Gastrocnemius medialis (tissue), 4 donors: ENCODE results near the gene GNAI3.

Experiments used
- POLR2A ChIP-seq, 2 donors: fragments of 450-650 bp; IDR thresholded peaks; one replicate each; pipeline ENCODE4 v1.6.1; 2017; ENCODE audit warnings: antibody characterized with exemption in 2 of 2, mild to moderate bottlenecking in 2 of 2, moderate library complexity in 2 of 2
- TF ChIP-seq, protein P1 (sequence below), 5 experiments: fragments of 450-650 bp in 3 of 5; fragments of 200-600 bp in 2 of 5; sonication (generic) in 2 of 5; IDR thresholded peaks in 4 of 5; conservative IDR thresholded peaks in 1 of 5; 1 replicate in 4 of 5; 2 replicates in 1 of 5; pipeline ENCODE4 v1.5.1; 2016 to 2019; ENCODE audit warnings: antibody characterized with exemption in 5 of 5, mild to moderate bottlenecking in 3 of 5, moderate library complexity in 3 of 5

DNA sequence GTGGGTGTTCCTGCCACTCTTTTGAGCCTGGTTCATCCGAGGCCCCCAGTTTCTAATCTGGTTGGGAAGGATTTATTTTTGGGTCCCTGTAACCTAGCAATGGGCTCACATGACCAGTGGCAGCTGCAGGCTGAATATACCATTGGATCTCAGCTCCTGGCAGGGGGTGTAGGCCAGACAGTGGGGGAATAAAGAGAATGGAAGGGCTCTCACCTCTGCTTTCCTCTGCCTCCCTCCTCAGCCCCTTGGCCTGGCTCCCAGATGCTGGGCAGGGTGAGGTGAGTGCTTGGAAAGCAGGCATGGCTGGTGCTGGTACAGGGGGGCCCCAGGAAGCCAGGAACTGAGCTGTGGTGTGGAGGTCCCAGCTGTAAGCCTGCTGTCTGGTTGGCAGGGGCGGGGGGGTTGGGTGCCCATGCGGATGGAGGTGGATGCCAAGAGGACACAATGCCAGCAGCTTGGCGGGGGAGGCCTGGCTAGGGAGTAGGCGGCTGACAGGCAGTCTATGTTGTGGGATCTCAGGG lies 12.4 kb upstream of the GNAI3 start:
- TF ChIP-seq, protein P1, sequence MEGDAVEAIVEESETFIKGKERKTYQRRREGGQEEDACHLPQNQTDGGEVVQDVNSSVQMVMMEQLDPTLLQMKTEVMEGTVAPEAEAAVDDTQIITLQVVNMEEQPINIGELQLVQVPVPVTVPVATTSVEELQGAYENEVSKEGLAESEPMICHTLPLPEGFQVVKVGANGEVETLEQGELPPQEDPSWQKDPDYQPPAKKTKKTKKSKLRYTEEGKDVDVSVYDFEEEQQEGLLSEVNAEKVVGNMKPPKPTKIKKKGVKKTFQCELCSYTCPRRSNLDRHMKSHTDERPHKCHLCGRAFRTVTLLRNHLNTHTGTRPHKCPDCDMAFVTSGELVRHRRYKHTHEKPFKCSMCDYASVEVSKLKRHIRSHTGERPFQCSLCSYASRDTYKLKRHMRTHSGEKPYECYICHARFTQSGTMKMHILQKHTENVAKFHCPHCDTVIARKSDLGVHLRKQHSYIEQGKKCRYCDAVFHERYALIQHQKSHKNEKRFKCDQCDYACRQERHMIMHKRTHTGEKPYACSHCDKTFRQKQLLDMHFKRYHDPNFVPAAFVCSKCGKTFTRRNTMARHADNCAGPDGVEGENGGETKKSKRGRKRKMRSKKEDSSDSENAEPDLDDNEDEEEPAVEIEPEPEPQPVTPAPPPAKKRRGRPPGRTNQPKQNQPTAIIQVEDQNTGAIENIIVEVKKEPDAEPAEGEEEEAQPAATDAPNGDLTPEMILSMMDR (IDR thresholded peaks at IDR 0.05 in 4 of 5, conservative IDR thresholded peaks at IDR 0.05 in 1 of 5): no peak
- peak; percentile 14 to 25 for TF ChIP-seq POLR2A (IDR thresholded peaks at IDR 0.05)
